ENCODE measurements around the gene TSGA10IP. TPM values are rescaled to one million over a fixed set of nuclear protein-coding genes. Genes with fewer than 3 reads are reported as not detected.

TSGA10IP gene
- total RNA-seq, 1 experiment from 2014 or later = not detected

DNA sequence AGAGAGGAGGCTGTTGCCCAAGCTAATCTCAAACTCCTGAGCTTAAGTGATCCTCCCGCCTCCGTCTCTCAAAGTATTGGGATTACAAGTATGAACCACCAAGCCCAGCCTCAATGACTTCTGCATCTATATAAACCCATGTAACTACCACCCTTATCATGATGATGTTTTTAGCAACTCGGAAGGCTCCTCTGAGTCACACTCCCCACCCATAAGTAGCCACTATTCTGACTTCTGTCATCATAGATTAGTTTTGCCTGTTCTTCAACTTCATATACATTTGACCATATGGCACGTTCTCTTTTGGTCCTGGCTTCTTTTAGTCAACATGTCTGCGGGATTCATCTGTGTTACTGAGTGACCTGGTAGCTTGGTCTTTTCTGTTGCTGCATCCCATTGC lies 38.7 kb upstream of the TSGA10IP start:
- Histone ChIP-seq H3K4me3 (ENCODE audit: low read depth in 2 of 2, low read length in 2 of 2) (no peak overlapping the region), H3K27me3 (ENCODE audit: control insufficient read depth, insufficient read depth, low read length) (no peaks in the 10 kb centered on the region), H3K9me3 (ENCODE audit: control insufficient read depth, insufficient read depth, low read depth, low read length) (no peaks in the 10 kb centered on the region), H3K4me1 (ENCODE audit: control insufficient read depth, insufficient read depth, low read length) (peaks cover 80% of the 10 kb centered on the region), H3K36me3 (ENCODE audit: control insufficient read depth, insufficient read depth, low read length) (no peaks in the 10 kb centered on the region), H3K27ac (ENCODE audit: low read length) (peak overlapping the region; percentile 99)
- ATAC-seq (no peak), DNase-seq (ENCODE audit: low read depth, low spot score) (no peak)
- intact Hi-C loops (cut with micrococcal nuclease; ENCODE audit: unreplicated experiment) = no loop called here
- ChIA-PET CTCF (no interaction called here), POLR2A (interaction anchor here (0.9 to 1.9 kb wide), 3 partner anchors 9 to 15 kb away, joined by 3 to 13 read pairs (median 4); no protein-coding TSS in a partner anchor)
- in situ Hi-C loops (cut with HindIII; ENCODE audit: low pct_unique_long_range_greater_than_20kb, low sequenced_read_pairs) = no loop called here
- no TSS peak for BruUV-seq (replicated peaks)
- no peak for TF ChIP-seq SIN3A (IDR thresholded peaks at IDR 0.05; ENCODE audit: borderline replicate concordance, insufficient read depth, low read depth, low read length)
- TF ChIP-seq CTCF (IDR thresholded peaks at IDR 0.05) = no peak
- TF ChIP-seq POLR2AphosphoS5 (IDR thresholded peaks at IDR 0.05; ENCODE audit: low read depth, low read length) = no peak
- no peak for TF ChIP-seq TCF7L2 (IDR thresholded peaks at IDR 0.05; ENCODE audit: low read depth, low read length)
- TF ChIP-seq, protein P1, sequence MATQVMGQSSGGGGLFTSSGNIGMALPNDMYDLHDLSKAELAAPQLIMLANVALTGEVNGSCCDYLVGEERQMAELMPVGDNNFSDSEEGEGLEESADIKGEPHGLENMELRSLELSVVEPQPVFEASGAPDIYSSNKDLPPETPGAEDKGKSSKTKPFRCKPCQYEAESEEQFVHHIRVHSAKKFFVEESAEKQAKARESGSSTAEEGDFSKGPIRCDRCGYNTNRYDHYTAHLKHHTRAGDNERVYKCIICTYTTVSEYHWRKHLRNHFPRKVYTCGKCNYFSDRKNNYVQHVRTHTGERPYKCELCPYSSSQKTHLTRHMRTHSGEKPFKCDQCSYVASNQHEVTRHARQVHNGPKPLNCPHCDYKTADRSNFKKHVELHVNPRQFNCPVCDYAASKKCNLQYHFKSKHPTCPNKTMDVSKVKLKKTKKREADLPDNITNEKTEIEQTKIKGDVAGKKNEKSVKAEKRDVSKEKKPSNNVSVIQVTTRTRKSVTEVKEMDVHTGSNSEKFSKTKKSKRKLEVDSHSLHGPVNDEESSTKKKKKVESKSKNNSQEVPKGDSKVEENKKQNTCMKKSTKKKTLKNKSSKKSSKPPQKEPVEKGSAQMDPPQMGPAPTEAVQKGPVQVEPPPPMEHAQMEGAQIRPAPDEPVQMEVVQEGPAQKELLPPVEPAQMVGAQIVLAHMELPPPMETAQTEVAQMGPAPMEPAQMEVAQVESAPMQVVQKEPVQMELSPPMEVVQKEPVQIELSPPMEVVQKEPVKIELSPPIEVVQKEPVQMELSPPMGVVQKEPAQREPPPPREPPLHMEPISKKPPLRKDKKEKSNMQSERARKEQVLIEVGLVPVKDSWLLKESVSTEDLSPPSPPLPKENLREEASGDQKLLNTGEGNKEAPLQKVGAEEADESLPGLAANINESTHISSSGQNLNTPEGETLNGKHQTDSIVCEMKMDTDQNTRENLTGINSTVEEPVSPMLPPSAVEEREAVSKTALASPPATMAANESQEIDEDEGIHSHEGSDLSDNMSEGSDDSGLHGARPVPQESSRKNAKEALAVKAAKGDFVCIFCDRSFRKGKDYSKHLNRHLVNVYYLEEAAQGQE (IDR thresholded peaks at IDR 0.05; ENCODE audit: insufficient read depth in 1 of 2, low read depth in 2 of 2, low read length in 1 of 2) = no peak

- Histone ChIP-seq H3K4me1 (ENCODE audit: control insufficient read depth, insufficient read depth, low read length) (peaks cover 80% of the 10 kb centered on the region), H3K36me3 (ENCODE audit: control insufficient read depth, insufficient read depth, low read length) (no peaks in the 10 kb centered on the region), H3K4me3 (ENCODE audit: low read depth in 2 of 2, low read length in 2 of 2) (no peak overlapping the region), H3K27me3 (ENCODE audit: control insufficient read depth, insufficient read depth, low read length) (no peaks in the 10 kb centered on the region), H3K27ac (ENCODE audit: low read length) (peak overlapping the region; percentile 99), H3K9me3 (ENCODE audit: control insufficient read depth, insufficient read depth, low read depth, low read length) (no peaks in the 10 kb centered on the region)
- intact Hi-C loops (cut with micrococcal nuclease; ENCODE audit: unreplicated experiment) (no loop called here), in situ Hi-C loops (cut with HindIII; ENCODE audit: low pct_unique_long_range_greater_than_20kb, low sequenced_read_pairs) (no loop called here)
- CTCF ChIA-PET = no interaction called here
- POLR2A ChIA-PET = interaction anchor here (0.6 kb wide), 1 partner anchor 56 kb away, joined by 5 read pairs; no protein-coding TSS in a partner anchor
- no peak for TF ChIP-seq POLR2AphosphoS5 (IDR thresholded peaks at IDR 0.05; ENCODE audit: low read depth, low read length)
- TF ChIP-seq SIN3A (IDR thresholded peaks at IDR 0.05; ENCODE audit: borderline replicate concordance, insufficient read depth, low read depth, low read length) = no peak
- no peak for TF ChIP-seq TCF7L2 (IDR thresholded peaks at IDR 0.05; ENCODE audit: low read depth, low read length)
- TF ChIP-seq, protein P1 (IDR thresholded peaks at IDR 0.05; ENCODE audit: insufficient read depth in 1 of 2, low read depth in 2 of 2, low read length in 1 of 2) = no peak
- no peak for DNase-seq (ENCODE audit: low read depth, low spot score)
- no peak for ATAC-seq
- no TSS peak for BruUV-seq (replicated peaks)
Observed at GRCh38 chr11:65907878-65908277, 37.4 kb upstream of the TSGA10IP start.
